GM12874 (cell line): ENCODE data around the gene FRMPD1.

Experiments
- TF ChIP-seq, protein P1 (sequence below): IDR thresholded peaks from 2 replicates; pipeline ENCODE4 v1.5.1; 2011; ENCODE audit warnings: low read depth, mild to moderate bottlenecking, control low read depth, low read length, moderate library complexity; ENCODE audit not compliant: insufficient read depth

The FRMPD1 gene

GRCh38 chr9:37751186-37751585, 100.4 kb downstream of the FRMPD1 start:
- TF ChIP-seq, protein P1, sequence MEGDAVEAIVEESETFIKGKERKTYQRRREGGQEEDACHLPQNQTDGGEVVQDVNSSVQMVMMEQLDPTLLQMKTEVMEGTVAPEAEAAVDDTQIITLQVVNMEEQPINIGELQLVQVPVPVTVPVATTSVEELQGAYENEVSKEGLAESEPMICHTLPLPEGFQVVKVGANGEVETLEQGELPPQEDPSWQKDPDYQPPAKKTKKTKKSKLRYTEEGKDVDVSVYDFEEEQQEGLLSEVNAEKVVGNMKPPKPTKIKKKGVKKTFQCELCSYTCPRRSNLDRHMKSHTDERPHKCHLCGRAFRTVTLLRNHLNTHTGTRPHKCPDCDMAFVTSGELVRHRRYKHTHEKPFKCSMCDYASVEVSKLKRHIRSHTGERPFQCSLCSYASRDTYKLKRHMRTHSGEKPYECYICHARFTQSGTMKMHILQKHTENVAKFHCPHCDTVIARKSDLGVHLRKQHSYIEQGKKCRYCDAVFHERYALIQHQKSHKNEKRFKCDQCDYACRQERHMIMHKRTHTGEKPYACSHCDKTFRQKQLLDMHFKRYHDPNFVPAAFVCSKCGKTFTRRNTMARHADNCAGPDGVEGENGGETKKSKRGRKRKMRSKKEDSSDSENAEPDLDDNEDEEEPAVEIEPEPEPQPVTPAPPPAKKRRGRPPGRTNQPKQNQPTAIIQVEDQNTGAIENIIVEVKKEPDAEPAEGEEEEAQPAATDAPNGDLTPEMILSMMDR: no peak

DNA sequence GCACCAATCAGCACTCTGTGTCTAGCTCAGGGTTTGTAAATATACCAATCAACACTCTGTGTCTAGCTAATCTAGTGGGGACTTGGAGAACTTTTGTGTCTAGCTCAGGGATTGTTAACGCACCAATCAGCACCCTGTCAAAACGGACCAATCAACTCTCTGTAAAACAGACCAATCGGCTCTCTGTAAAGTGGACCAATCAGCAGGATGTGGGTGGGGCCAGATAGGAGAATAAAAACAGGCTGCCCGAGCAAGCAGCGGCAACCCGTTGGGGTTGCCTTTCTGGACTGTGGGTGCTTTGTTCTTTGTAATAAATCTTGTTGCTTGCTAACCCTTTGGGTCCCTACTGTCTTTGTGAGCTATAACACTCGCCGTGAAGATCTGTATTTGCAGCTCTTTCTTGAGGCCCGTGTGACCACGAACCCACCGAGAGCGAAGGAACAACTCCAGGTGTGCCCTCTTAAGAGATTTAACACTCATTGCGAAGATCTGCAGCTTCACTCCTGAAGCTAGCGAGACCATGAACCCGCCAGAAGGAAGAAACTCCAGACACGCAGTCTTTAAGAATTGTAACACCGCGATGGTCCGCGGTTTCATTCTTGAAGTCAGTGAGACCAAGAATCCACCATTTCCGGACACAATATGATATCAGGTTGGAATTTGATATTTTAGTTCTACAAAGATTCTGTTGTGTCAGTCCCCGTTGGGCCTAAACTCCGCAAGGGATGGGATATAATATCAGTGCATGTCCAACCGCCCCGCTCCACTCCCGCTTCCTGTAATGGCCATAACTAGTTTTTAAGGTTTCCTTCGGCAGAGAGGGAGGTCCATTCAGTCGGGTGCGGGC, 102.1 kb downstream of the FRMPD1 start:
- TF ChIP-seq, protein P1: no peak

DNA sequence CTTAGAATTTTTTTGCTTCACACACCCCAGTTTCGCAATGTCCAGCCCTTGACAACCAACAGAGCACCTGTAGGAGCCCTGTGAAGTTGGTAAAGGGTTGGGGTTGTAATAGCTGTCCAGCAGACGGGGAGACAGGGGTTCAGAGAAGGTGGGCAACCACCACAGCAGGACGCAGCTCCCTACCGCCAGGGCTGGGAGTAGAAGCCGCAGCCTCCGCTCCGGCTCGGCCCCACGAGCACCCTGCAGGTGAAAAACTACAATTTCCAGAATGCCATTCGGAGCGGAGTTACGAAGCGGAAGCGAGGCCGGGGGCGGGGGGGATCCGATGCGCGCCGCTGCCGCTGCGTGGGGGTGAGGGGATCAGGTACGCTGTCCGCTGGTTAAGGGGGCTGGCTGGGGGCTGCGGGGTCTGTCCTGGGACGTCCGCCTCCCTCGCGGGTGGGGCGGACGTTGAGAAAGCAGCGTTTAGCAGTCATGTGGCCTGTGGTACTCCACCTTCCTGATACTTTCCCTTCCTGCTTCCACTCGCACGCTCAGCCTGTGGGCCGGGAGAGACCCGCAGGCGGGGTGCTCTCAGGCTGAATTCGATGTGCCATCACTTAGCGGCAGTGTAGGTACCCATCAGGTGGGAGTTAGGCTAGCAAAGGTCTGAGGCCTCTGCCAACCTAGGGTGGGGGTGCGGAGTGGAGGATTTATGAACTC, 102.9 kb downstream of the FRMPD1 start, which contains the start of gene TRMT10B:
TRMT10B (plus strand) TSS at position 317 of the 702 bp plus-strand sequence. CDS start 8,127 bp downstream, outside the sequence.
- TF ChIP-seq, protein P1: no peak

DNA sequence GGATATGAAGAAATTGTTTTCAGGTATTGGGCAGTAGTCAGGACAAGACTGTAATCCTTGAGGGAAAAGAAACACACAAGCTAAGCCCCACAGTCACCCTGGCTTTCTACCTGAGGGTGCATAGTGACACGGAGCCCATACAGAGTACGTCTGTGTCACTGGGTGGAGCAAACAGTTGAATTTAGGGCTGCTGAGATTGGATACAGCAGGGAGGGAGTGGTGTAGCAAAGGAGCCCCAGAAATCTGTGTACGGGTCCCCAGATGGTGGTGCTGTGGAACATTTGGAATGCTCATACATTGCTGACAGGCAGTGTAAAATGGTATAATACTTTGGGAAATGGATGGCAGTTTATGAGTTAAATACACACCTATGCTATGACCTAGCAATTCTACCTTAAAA, 108.0 kb downstream of the FRMPD1 start:
- TF ChIP-seq, protein P1: no peak

GRCh38 chr9:37760416-37761161, 109.8 kb downstream of the FRMPD1 start:
- TF ChIP-seq, protein P1: no peak

DNA sequence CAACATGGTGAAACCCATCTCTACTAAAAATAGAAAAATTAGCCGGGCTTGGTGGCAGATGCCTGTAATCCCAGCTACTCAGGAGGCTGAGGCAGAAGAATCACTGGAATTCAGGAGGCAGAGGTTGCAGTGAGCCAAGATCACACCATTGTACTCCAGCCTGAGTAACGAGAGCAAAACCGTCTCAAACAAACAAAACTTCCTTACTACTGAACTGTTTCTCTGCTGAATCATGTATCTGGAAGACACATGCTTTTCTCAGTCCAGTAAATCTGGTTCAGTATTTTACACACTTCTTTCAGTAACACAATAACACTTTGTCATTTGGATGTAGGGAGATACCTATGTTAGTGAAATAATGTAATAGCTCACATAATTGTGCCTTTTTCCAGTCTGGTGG, 110.8 kb downstream of the FRMPD1 start:
- TF ChIP-seq, protein P1: no peak

GRCh38 chr9:37769306-37769705, 118.6 kb downstream of the FRMPD1 start:
- TF ChIP-seq, protein P1: no peak
